Measurements from ENCODE around the gene IFNG-AS1.

Gene IFNG-AS1

GRCh38 chr12:67996347-67996746, 7.1 kb downstream of the IFNG-AS1 start:
- no peak for DNase-seq

GRCh38 chr12:67998379-67998778, 9.1 kb downstream of the IFNG-AS1 start:
- DNase-seq, result no peak

- DNase-seq, result no peak
These were observed 10.0 kb downstream of the IFNG-AS1 start for GRCh38 chr12:67999244-67999643.

GRCh38 chr12:68001486-68002466, 12.5 kb downstream of the IFNG-AS1 start:
- peak; percentile 3 for DNase-seq

- DNase-seq, result no peak
These were observed 14.5 kb downstream of the IFNG-AS1 start for GRCh38 chr12:68003777-68004176.

- no peak for DNase-seq
These were observed 17.8 kb downstream of the IFNG-AS1 start for GRCh38 chr12:68007033-68007432.

GRCh38 chr12:68007466-68007865, 18.2 kb downstream of the IFNG-AS1 start:
- DNase-seq, result no peak

- no peak for DNase-seq
These were observed 22.1 kb downstream of the IFNG-AS1 start for GRCh38 chr12:68011206-68011881.

GRCh38 chr12:68011882-68012207, 22.6 kb downstream of the IFNG-AS1 start:
- DNase-seq, result no peak

- no peak for DNase-seq
These were observed 23.5 kb downstream of the IFNG-AS1 start for GRCh38 chr12:68012712-68013111.

GRCh38 chr12:68013181-68013580, 23.9 kb downstream of the IFNG-AS1 start:
- no peak for DNase-seq

GRCh38 chr12:68016136-68016535, 26.9 kb downstream of the IFNG-AS1 start:
- no peak for DNase-seq

GRCh38 chr12:68018315-68018714, 29.1 kb downstream of the IFNG-AS1 start:
- DNase-seq, result no peak

- DNase-seq, result no peak
These were observed 30.8 kb downstream of the IFNG-AS1 start for GRCh38 chr12:68020049-68020448.

GRCh38 chr12:68020699-68021098, 31.5 kb downstream of the IFNG-AS1 start:
- DNase-seq, result no peak

GRCh38 chr12:68028647-68029046, 39.4 kb downstream of the IFNG-AS1 start:
- DNase-seq, result no peak

GRCh38 chr12:68030248-68030647, 41.0 kb downstream of the IFNG-AS1 start:
- no peak for DNase-seq

GRCh38 chr12:68031174-68031573, 41.9 kb downstream of the IFNG-AS1 start:
- no peak for DNase-seq

GRCh38 chr12:68031881-68032739, 42.9 kb downstream of the IFNG-AS1 start:
- no peak for DNase-seq

- DNase-seq, result no peak
These were observed 45.3 kb downstream of the IFNG-AS1 start for GRCh38 chr12:68034567-68034966.

GRCh38 chr12:68036642-68037041, 47.4 kb downstream of the IFNG-AS1 start:
- no peak for DNase-seq

- DNase-seq, result no peak
These were observed 48.5 kb downstream of the IFNG-AS1 start for GRCh38 chr12:68037616-68038255.

GRCh38 chr12:68038650-68039049, 49.4 kb downstream of the IFNG-AS1 start:
- no peak for DNase-seq
